GM18511 (cell line): ENCODE measurements around the gene C5orf46.
A peak's percentile ranks its signal among the peaks of the same experiment; 100 is the strongest.
"Not testable (repeated sequence)": the region's sequence is repeated elsewhere in the genome, so short reads cannot be mapped to it uniquely, and the experiment has no call there.

Experiments used
- ATAC-seq: cut with Tn5 transposase; IDR thresholded peaks from one replicate; pipeline ENCODE4 v1.9.1; 2021; ENCODE audit warnings: mild to moderate bottlenecking, moderate library complexity; ENCODE audit not compliant: unreplicated experiment

Gene C5orf46

DNA sequence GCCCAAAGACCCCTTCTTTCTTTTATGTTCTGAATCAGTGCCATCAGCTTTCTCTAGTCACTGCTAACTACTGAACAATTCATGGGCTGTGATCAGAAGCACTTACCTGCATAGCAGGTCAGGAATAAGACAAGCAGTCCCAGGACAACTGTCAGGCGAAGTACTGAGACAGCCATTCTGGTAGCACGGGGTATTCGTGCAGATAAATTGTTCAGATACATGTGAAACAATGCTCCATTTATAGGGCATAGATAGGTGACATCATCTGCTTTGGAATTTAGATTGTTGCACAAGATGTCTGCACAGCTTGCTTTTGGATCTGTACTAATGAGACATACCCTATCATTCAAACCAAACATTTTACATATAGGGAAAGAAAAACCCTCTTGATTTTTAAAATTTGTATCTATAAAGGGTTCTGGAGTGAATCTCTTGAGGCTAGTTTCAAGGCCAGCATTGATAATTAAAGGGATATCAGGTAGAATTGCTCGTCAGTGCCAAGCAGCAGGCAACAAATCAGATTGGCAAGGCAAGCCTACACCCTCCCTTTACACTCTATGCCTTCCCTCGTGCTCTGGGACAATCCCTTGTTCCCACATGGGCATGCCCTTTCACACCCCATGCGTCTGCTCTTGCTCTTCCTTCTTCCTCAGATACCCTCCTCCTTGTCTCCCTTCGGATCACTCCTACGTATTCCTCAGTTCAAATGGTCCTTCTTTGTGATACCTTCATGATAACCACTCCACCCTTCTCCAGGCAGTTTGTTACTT lies at the start of gene C5orf46:
Gene C5orf46 (minus strand): TSS at position 213 of the 770 bp plus-strand sequence. CDS start 37 bp downstream, at position 176.
- no peak for ATAC-seq

DNA sequence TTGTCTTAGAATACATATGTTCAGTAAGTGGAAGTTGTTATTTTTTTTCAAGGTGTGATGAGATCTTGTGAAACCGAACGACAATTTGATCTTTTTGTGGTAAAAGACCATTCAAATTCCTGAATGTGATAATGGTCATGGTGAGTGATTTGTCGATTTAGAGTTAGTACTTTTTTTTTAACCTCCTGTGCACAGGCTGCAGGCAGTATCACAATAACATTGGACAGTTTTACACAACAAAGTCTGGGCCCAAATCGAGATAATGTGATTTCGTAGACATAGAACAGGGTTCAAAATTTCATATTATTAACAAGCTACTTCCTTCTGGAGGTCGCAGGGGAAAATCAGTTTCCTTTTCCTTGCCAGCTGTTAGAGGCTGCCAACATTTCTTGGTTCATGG lies 48.6 kb upstream of the C5orf46 start:
- no peak for ATAC-seq

DNA sequence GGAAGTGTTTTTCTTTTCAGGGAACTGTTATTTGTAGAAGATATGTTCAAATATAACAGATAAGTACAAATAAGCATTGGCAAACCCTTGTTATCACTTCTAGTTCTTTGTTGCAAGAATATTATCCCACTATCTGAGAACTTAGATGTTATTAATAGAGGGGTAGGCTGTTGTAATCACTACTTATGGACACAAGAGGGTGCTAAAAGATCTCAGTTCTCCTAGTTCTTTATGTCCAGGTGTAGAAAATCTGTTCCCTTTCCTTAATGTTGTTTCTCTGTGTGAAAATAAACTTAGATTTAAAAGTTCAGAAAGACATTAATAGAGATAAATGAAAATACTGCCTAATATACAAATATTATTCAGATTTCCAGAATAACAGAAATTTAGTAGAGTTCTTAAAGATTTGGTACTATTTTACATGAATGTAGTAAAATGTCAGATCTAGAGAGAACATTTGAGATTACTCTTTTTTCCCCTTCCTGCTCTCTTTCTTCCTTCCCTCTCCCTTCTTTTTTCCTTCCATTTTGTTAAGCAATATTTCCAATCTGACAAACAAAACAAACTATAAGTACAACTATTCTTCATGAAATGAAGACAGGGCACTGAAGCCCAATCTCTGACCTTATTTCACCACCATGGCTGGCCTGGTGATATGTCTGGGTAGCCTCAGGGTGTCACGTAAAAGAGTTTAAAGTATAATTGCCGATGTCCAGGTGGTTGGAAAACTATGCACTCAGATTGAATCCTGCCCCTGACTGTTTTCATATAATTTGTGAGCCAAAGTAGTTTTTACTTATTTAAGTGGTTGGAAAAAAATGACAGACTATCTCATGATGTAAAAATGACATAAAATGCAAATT lies 43.6 kb upstream of the C5orf46 start:
- ATAC-seq: peak; percentile 86

DNA sequence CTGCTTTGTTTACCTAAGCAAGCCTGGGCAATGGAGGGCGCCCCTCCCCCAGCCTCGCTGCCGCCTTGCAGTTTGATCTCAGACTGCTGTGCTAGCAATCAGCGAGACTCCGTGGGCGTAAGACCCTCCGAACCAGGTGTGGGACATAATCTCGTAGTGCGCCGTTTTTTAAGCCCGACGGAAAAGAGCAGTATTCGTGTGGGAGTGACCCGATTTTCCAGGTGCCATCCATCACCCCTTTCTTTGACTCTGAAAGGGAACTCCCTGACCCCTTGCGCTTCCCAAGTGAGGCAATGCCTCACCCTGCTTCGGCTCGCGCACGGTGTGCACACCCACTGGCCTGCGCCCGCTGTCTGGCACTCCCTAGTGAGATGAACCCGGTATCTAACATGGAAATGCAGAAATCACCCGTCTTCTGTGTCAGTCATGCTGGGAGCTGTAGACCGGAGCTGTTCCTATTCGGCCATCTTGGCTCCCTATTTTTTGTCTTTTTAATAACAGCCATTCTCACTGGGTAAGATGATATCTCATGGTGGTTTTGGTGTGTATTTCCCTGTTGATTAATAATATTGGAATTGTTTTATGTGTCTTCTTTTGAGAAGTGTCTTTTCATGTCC lies 40.4 kb upstream of the C5orf46 start:
- not testable (repeated sequence) for ATAC-seq

DNA sequence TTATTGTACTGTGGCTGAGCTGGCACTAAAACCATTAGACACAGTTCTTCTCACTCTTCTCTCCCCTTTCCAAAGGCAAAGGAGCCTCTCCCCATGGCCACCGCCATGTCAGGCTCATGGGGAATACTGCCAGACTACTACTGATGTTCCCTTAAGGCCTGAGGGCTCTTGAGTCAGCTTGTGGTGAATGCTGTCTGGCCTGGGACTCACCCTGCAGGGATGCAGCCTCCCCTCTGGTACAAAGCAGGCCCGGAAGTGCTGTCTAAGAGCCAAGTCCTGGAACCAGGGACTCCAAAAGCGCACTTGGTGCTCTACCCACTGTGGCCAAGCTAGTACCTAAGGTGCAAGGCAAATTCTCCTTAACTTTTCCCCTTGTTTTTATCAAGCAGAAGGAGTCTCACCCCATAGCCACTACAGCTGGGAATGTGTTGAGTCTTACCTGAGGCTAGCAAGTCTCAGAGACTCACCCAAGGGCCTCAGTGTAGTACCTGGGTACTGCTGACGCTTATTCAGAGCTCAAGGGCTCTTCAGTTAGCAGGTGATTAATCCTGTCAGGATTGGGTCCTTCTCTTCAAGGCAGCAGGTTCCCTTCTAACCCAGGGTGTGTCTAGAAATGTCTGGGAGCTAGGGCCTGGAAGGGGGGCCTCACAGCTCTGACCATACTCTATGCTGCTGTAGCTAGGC lies 33.2 kb upstream of the C5orf46 start:
- ATAC-seq: no peak

DNA sequence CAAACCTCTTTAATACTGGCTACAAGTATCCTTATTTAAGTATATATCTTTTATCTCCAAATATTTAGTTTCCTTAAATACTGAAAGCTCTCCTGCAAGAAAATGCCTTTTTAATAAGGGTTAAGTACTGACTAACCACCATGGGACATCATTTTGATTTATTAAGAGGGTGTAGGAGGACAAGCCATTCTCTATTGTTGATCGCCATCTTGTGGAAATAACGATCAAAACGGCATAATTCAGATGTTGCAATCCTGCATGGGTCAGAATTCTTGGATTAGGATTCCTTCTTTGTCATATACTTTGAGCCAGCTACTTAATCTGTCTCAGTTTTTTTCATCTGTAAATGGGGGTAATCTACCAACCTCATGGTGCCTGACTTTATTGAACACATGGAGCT lies 28.7 kb upstream of the C5orf46 start:
- ATAC-seq: no peak

DNA sequence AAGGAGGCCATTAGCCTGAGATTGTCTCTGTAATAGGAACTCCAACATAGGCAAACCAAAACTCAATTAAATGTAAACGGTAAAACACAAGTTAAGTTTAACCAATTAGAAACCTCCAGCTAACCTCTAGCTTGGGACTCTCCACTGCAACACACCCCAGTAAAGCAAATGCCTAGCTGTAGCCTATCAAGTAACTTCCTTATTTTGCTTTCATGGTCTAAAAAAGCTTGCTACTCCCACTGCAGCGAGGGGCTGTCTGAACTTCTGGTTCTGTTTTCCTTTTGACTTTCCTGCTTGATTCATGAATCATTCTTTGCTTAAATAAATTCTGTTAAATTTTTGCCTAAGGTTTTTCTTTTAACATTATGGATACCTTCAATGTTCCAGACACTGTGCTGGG lies 24.4 kb upstream of the C5orf46 start:
- peak; percentile 82 for ATAC-seq

DNA sequence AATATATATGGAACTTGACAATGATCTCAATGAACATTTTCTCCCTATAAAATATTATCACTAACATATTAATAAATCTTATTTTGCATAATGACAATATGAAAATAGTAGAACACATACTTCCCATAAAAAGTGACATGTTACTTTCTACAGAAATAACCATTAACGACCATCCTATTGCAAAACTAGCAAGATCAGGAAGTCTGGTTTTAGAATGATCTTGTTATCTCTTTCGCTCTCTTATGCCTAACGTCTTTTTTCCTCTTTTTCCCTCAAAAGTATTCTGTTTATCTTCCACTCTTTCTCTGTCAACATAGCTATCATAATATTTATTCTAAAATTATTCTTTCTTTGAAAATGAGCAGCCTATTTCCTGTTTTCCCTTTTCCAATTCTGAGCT lies 21.6 kb upstream of the C5orf46 start:
- ATAC-seq: no peak

DNA sequence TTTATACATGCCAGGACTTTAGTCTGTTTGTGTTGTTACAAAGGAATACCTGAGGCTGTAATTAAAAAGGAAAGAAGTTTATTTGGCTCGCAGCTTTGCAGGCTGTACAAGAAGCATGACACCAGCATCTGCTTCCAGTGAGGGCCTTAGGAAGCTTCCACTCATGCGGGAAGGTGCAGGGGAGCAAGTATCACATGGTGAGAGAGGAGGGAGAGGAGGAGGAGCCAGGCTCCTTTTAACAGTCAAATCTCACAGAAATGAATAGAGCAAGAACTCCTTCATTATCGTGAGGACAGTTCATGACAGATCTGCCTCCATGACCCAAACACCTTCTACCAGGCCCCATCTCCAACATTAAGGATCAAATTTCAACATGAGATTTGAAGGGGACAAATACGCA lies 18.7 kb upstream of the C5orf46 start:
- ATAC-seq: no peak

DNA sequence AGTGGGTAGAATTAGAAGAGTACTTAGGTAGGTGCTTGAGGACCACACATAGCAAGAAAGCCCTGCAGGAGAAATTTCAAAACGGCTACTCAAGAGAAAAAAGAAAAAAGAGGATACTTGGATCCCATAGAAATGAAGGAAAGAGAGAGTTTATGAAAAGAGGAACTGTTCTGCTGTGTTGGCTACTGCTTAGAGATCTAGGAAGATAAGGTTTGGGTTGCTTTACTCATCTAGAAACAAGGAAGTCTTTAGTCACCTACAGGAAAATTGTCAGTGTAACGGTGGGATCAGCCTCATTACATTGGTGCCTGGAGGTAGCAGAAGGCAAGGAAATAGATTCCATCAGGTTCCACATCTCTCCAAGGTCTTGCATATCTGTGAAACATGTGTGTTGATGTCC lies 14.8 kb upstream of the C5orf46 start:
- ATAC-seq: no peak

DNA sequence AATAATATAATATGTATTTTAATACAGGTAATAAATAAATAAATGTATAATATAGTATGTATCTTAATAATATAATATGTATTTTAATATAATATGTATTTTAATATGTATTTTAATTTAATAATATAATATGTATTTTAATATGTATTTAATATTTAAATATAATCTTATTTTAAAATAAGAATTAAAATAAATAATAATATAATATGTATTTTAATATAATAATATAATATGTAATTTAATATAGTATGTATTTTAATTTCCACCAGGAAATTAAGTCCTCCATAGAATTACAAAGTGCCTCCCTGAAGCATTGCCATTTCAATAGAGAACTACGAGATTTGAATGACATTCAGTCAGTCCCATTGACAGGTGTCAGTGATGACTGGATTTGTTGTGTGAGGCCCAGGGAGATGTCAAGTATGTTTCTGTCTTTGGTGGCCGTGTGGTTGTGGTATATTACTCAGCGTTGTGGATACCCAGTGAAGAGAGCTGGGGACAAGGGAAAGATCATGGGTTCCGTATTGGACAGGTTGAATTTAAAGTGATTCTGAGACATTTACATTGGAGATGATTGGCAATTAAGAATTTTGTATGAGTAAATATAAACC lies 14.2 kb upstream of the C5orf46 start:
- no peak for ATAC-seq

DNA sequence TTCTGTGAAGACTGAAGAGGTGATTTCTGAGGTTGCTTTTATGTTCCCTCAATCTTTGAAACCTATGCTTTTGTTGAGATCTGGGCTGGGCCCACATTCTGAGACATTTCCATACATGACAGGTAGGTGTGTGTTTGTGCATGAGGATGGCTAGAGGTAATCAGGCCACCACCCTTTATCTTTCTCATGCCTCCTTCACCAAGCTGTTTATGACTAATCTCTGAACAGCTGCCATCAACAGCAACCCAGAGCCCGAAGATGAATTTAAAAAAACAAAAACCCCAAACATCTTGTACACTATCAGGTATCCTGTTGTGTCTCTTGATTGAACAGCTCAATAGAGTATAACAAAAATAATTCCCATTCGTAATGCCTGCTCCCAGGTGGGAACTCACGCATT lies 12.6 kb upstream of the C5orf46 start:
- ATAC-seq: no peak

DNA sequence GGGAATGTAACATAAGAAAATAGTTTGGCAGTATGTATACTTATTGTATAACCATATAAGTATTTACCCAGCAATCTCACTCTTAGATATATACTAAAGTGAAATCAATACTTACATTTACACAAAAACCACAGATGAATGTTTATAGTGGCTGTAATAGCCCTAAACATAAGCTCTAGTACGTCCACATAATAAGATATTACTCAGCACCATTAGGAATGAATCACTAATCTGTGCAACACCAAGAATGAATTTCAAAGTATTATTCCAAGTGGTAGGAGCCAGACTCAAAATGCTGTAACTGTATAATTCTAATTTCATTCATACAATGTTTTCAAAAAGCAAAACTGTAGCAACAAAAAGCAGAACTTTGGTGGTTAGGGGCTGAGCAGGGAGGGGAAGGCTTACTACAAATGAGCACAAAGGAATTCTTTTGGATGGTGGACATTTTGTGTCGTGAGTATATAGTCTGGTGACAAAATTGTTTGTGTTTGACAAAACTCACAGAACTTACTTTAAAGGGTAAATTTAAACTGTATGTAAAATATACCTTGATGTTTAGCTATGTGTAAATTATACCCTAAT lies 11.9 kb upstream of the C5orf46 start:
- no peak for ATAC-seq

DNA sequence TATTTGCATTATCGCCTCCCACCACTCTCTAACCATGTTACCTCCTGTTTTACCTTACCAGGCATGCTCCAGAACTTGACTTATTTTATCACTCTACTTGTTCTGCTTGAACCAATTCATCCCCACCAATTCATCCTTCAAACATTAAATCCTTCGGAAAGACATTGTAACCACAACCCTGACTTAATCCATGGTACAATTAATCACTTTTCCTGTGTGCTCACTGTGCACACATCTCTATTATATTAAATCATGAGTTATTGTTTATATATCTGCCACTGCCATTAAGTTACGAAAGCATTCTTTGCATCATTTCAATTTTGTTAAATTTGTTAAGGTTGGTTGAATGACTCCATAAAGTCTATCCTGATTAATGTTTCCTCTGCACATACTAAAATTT lies 7.4 kb upstream of the C5orf46 start:
- ATAC-seq: no peak

DNA sequence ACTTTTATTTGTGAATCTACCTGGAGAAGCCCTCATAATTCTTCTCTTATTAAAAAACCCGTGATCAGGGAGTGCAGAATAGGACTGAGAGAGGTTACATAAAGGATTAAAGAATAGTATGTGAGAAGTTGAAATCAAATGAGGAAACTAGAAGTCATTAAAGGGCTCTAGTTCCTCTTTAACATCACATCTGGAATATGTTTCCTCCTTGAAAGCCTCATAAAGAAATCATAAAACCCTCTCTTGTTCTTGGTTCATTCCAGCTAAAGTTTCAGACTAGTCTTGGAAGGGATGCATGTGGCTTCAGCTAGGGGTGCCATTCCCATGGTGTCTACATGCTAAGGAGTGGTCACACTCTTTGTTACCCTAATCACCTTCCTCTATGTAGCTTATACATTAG lies 5.7 kb upstream of the C5orf46 start:
- no peak for ATAC-seq

DNA sequence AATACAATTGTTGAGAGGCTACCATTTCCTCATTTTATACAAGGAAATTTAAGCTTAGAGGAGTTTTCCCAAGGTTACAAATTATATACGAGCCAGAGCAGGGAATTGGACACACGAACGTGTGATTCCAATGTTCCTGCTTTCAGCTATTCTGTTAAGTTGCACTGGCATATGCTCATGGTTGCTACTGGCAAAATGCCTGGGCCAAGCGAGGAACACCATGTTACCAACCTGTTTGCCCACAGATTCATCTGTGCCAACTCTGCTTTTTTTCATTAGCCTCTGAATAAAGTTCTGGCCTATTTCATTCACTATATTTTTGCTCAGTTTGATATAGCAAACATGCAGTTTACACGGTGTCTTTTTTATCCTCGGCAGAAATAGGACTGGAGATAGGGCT lies 5.1 kb upstream of the C5orf46 start:
- ATAC-seq: no peak

DNA sequence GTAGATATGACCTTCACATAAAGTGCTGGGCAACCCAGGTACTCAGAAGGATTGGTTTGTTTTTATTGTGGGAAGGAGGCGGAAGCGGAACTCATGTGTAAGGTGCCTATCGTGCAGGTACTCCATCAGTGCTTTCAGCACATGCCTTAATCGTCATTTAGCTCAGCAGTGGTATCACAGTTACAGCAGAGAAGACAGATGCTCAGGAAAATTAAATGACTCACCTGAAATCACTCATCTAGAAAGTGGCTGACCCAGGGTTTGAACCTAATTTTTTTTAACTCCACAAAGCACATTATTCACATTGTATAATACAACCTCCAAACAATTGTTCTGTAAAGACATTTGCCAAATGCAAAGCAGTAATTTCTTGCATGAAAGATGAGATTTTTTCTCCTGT lies 2.2 kb downstream of the C5orf46 start:
- ATAC-seq: no peak

DNA sequence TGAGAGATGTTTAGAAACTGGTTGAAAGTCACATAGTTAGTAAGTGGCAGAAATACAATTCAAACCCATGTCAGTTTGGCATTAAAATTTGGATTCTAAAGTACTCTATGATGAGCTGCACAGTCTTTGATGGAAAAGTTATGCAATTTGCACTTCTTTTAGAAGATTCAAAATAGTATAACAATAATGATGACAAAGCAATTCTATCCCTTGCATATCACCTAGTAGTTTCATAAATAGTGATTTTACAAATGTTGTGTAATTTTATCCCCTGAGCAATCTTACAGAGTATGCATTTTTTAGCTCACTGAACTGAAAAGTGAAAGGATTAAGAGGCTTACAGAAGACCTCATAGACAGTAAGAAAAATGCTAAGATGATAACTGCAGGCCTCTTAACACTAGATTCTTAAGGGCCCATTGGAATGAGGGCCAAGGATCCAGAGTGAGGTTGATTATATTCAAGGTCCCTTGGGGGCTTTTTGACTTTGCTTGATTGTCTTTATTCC lies 3.7 kb downstream of the C5orf46 start:
- no peak for ATAC-seq

DNA sequence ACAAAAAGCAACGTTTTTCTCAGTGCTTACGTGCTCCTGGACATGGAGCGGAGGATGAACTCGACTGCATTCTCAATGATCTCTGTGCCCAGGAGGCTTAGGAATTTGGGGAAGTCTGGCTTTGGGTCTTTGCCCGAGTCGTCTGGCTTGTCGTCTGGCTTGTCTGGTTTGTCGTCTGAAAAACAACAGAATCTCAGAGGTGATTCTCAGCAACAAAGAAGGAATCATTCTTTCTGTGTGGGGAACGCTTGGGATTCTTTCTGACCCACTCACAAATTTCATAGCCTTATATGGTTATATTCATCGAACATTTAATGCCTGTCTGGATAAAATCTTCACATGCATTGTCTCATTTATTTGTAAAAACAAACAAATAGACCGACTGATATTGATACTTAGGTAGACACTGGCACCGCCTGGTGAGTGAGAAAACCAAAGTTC lies 4.7 kb downstream of the C5orf46 start:
- no peak for ATAC-seq

DNA sequence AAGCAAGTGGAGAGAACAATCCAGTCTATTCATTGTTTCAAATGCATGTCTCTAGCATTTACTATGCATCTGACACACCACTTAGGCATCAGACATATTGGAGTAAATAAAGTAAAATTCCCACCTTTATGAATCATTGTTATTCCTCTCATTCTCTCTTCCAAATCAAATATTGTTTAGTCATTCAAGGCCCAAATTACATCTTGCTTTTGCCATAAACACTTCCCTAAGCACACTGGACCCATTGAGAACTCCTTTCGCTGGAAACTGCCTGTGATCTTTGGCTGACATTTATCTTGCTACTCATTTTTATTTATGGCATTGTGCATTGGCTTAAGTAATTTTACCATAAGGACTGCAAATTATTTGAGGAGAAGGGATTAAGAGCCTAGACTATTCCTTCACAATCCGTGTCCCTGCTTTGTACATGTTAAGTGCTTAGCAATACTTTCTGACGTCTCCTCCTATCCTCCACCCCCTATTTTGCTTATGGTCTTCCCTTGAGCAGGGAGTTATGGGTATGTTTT lies 7.4 kb downstream of the C5orf46 start:
- no peak for ATAC-seq
